Measurements from ENCODE around the gene BCL2. TPM values are rescaled to one million over a fixed set of nuclear protein-coding genes. Genes with fewer than 3 reads are reported as not detected.
A peak's percentile ranks its signal among the peaks of the same experiment; 100 is the strongest.

Gene BCL2
- total RNA-seq, 4 donors from 2014 or later = 25.2 to 39.0 (median 36.1) TPM

DNA sequence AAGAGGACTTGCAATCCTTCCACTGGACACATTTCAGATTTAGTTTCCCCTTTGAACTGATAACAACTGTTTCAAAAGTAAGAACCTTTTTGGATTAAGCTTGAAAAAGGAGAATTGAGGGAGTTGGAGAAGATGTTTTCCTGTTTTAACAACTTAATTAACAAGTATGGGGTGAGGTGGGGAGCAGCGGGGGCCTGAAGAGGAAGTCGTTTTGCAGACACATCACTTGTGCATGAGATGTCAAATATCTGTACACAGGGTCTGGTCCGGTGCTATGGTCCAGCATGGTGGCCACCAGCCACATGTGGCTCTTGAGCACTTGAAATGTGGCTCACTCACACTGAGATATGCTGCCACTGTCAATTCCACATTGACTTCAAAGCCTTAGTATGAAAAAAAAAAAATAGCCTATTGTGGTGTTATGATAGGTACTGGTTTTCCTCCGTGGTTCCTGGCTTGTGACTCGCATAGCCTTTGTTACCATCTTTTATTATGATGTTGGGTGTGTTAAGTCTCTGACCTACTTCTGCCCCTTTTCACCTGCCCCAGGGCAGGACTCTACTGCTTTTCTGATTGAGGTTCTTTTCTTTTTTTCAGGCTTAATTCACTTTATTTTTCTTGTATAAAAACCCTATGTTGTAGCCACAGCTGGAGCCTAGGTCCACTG lies 205.5 kb downstream of the BCL2 start:
- Histone ChIP-seq H3K9me3 (no peaks in the 10 kb centered on the region), H3K4me1 (peaks cover 11 to 17% (median 14%) of the 10 kb centered on the region in 4 donors), H3K27ac (replicated peaks in 1 of 4) (no peak overlapping the region), H3K27me3 (peaks cover 0 to 2% (median 0%) of the 10 kb centered on the region in 4 donors), H3K4me3 (no peak overlapping the region), H3K36me3 (no peaks in the 10 kb centered on the region)
- WGBS = 82% methylated on average over 5 of the region's 5 CpGs
- DNase-seq (ENCODE audit: extremely low spot score) = no peak
- TF ChIP-seq POLR2AphosphoS5 (IDR thresholded peaks at IDR 0.05) (no peak), EP300 (IDR thresholded peaks at IDR 0.05) (no peak), POLR2A (IDR thresholded peaks at IDR 0.05; ENCODE audit: low read depth) (no peak)
- TF ChIP-seq, protein P1, sequence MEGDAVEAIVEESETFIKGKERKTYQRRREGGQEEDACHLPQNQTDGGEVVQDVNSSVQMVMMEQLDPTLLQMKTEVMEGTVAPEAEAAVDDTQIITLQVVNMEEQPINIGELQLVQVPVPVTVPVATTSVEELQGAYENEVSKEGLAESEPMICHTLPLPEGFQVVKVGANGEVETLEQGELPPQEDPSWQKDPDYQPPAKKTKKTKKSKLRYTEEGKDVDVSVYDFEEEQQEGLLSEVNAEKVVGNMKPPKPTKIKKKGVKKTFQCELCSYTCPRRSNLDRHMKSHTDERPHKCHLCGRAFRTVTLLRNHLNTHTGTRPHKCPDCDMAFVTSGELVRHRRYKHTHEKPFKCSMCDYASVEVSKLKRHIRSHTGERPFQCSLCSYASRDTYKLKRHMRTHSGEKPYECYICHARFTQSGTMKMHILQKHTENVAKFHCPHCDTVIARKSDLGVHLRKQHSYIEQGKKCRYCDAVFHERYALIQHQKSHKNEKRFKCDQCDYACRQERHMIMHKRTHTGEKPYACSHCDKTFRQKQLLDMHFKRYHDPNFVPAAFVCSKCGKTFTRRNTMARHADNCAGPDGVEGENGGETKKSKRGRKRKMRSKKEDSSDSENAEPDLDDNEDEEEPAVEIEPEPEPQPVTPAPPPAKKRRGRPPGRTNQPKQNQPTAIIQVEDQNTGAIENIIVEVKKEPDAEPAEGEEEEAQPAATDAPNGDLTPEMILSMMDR (IDR thresholded peaks at IDR 0.05) = no peak
- intact Hi-C loops (cut with DNase I) = no loop called here

DNA sequence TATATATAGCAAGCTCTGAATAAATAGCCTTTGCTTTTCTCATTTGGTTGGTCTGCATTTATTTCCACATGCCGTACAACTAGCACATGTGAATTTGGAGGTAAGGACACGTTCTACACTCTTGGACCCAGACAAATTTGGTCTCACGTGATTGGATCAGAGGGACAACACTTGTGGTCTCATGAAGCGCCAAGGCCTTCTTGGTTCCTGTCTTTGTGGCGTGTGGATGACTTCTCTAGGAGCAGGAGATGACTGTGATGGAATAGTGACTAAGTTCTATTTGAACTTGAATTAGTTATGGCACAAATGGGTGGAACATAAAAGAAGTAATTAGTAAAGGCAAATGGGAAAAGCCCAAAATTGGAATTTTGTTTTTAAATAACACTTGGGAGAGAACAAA lies 206.9 kb downstream of the BCL2 start:
- Histone ChIP-seq H3K4me3 (no peak overlapping the region), H3K27me3 (peaks cover 0 to 2% (median 0%) of the 10 kb centered on the region in 4 donors), H3K4me1 (peaks cover 11 to 17% (median 14%) of the 10 kb centered on the region in 4 donors), H3K27ac (replicated peaks in 1 of 4) (no peak overlapping the region), H3K36me3 (no peaks in the 10 kb centered on the region), H3K9me3 (no peaks in the 10 kb centered on the region)
- intact Hi-C loops (cut with DNase I) = no loop called here
- TF ChIP-seq, protein P1 (IDR thresholded peaks at IDR 0.05) = no peak
- TF ChIP-seq EP300 (IDR thresholded peaks at IDR 0.05) (no peak), POLR2AphosphoS5 (IDR thresholded peaks at IDR 0.05) (no peak), POLR2A (IDR thresholded peaks at IDR 0.05; ENCODE audit: low read depth) (no peak)
- DNase-seq (ENCODE audit: extremely low spot score) = no peak
- 87% methylated on average over 5 of the region's 5 CpGs for WGBS

DNA sequence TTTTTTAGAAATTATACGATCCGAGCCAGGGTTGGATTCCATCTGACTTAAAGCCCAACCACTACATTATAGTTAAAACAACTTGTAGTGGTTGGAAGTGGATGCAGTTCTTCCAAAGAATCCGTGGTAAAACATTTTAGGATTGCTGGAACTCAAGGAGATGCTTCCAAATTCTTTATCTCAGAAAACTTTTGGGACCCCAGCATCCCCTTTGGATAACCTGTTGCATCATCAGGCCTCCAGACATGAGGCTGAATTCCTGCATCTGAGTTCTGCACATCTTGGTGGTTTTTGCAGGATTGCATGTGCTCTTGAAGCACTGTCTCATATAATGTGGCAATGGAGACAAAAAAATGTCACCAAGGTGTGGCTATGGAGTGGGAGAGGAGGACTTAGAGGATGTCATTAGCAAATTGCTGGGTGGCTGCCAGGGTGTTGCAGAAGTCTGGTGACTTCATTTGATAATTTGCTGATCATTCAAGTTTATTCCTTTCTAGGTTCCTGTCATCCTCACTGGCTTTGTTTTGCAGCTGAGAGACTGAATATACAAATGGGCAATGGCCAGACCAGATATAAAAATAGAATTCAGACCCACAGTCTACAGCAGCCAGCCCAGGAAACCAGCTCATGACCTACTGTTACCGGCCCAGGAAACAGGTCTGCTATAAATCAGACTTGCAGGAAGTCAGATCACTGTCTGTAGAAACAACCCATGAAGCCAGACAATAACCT lies 207.7 kb downstream of the BCL2 start:
- whole genome bisulfite sequencing = 26% methylated on average over 4 of the region's 4 CpGs
- peak overlapping the region in 1 of 4 donors; percentile 17 for H3K27ac ChIP-seq (replicated peaks in 1 of 4)
- TF ChIP-seq EP300 (IDR thresholded peaks at IDR 0.05) = no peak
- no peak for TF ChIP-seq POLR2A (IDR thresholded peaks at IDR 0.05; ENCODE audit: low read depth)
- TF ChIP-seq POLR2AphosphoS5 (IDR thresholded peaks at IDR 0.05) = no peak
- TF ChIP-seq, protein P1 (IDR thresholded peaks at IDR 0.05) = no peak
- no peaks in the 10 kb centered on the region for H3K9me3 ChIP-seq
- DNase-seq (ENCODE audit: extremely low spot score) = no peak
- H3K27me3 ChIP-seq = peaks cover 0 to 2% (median 0%) of the 10 kb centered on the region in 4 donors
- intact Hi-C loops (cut with DNase I) = no loop called here
- H3K4me1 ChIP-seq = peaks cover 11 to 17% (median 14%) of the 10 kb centered on the region in 4 donors
- H3K4me3 ChIP-seq = no peak overlapping the region
- H3K36me3 ChIP-seq = no peaks in the 10 kb centered on the region

DNA sequence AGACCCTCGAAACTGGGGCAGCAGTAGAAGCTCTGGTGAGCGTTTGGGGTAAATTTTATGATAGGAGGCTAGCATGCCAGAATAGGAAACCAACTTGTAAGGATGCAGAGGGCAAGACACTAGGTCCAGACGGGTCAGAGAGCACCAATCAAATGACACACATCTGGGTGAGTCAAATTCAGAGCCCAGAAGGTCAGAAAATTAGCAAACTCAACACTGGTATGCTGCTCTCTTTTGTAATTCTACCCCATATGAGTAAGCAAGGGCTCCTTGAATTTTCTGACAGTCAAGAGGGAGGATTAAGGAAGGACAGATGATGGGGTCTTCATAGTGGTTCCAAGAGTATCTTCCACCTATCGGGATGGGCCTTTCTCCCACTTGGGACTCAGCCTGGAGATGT lies 209.8 kb downstream of the BCL2 start:
- no peak overlapping the region for H3K4me3 ChIP-seq
- H3K36me3 ChIP-seq = no peaks in the 10 kb centered on the region
- TF ChIP-seq POLR2A (IDR thresholded peaks at IDR 0.05; ENCODE audit: low read depth) = no peak
- TF ChIP-seq, protein P1 (IDR thresholded peaks at IDR 0.05) = no peak
- no peak for TF ChIP-seq EP300 (IDR thresholded peaks at IDR 0.05)
- TF ChIP-seq POLR2AphosphoS5 (IDR thresholded peaks at IDR 0.05) = no peak
- intact Hi-C loops (cut with DNase I) = no loop called here
- peaks cover 11 to 17% (median 14%) of the 10 kb centered on the region in 4 donors for H3K4me1 ChIP-seq
- DNase-seq (ENCODE audit: extremely low spot score) = no peak
- 88% methylated on average over 4 of the region's 4 CpGs for WGBS
- H3K9me3 ChIP-seq = no peaks in the 10 kb centered on the region
- H3K27me3 ChIP-seq = no peaks in the 10 kb centered on the region
- H3K27ac ChIP-seq (replicated peaks in 1 of 4) = no peak overlapping the region
